AG04450 (cell line): ENCODE results near the gene PROB1. TPM values are rescaled to one million over a fixed set of nuclear protein-coding genes. Genes with fewer than 3 reads are reported as not detected.

ENCODE experiments used
- CTCF ChIA-PET: fragments of 300-600, 350-600 bp; formaldehyde crosslinking; extraction: SDS; loops from one replicate; lab custom pipeline; 2022; ENCODE audit warnings: antibody characterized with exemption, inconsistent platforms; lab: Charles Lee
- POLR2A ChIA-PET: fragments of 350-600 bp; formaldehyde crosslinking; extraction: SDS; loops from one replicate; lab custom pipeline; 2021; ENCODE audit warnings: antibody characterized with exemption, inconsistent platforms; lab: Yijun Ruan, JAX
- DNase-seq: peaks from one replicate; pipeline ENCODE4 v3.0.0-alpha.2; 2011; ENCODE audit warnings: low read depth, low spot score
- H3K27ac ChIP-seq: one replicate; pipeline ENCODE4 v1.5.1; 2012; ENCODE audit warnings: low read depth, low read length, control low read depth
- H3K27me3 ChIP-seq: one replicate; pipeline ENCODE4 v1.6.0; 2012; ENCODE audit warnings: low read length; ENCODE audit not compliant: control insufficient read depth, insufficient read depth
- H3K4me3 ChIP-seq: 2 replicates; pipeline ENCODE4 v1.5.1; 2011; ENCODE audit warnings: mild to moderate bottlenecking, low read depth, low read length, control low read depth
- H3K9me3 ChIP-seq: 2 replicates; pipeline ENCODE4 v1.5.1; 2012; ENCODE audit warnings: low read length; ENCODE audit not compliant: control insufficient read depth, insufficient read depth
- polyA plus RNA-seq: library from polyadenylated mRNA; depleted of rRNA; stranded (reverse); fragments of >200 nt; gene quantifications from 2 replicates; pipeline ENCODE4 v1.2.3, GENCODE V29; 2011
- TF ChIP-seq, protein P1 (sequence below): IDR thresholded peaks from 2 replicates; pipeline ENCODE4 v1.5.1; 2011; ENCODE audit warnings: low read depth, low read length, control low read depth, inconsistent platforms

Gene PROB1
- polyA plus RNA-seq, 1 experiment: 0.19 TPM

- ChIA-PET POLR2A (no interaction called here), CTCF (no interaction called here)
Measured at GRCh38 chr5:139378101-139378825, 16.6 kb downstream of the PROB1 start.

GRCh38 chr5:139377226-139377625 lies 17.7 kb downstream of the PROB1 start:
- ChIA-PET CTCF (no interaction called here), POLR2A (no interaction called here)
- peak overlapping the region; percentile 21 for H3K27ac ChIP-seq
- no peaks in the 10 kb centered on the region; the same call in 1 of the 2 replicates for H3K9me3 ChIP-seq
- H3K27me3 ChIP-seq: no peaks in the 10 kb centered on the region
- no peak overlapping the region for H3K4me3 ChIP-seq
- DNase-seq: no peak
- TF ChIP-seq, protein P1, sequence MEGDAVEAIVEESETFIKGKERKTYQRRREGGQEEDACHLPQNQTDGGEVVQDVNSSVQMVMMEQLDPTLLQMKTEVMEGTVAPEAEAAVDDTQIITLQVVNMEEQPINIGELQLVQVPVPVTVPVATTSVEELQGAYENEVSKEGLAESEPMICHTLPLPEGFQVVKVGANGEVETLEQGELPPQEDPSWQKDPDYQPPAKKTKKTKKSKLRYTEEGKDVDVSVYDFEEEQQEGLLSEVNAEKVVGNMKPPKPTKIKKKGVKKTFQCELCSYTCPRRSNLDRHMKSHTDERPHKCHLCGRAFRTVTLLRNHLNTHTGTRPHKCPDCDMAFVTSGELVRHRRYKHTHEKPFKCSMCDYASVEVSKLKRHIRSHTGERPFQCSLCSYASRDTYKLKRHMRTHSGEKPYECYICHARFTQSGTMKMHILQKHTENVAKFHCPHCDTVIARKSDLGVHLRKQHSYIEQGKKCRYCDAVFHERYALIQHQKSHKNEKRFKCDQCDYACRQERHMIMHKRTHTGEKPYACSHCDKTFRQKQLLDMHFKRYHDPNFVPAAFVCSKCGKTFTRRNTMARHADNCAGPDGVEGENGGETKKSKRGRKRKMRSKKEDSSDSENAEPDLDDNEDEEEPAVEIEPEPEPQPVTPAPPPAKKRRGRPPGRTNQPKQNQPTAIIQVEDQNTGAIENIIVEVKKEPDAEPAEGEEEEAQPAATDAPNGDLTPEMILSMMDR: no peak

More at GRCh38 chr5:139378101-139378825, 16.6 kb downstream of the PROB1 start:
- Histone ChIP-seq H3K27me3 (no peaks in the 10 kb centered on the region), H3K9me3 (no peaks in the 10 kb centered on the region; the same call in 1 of the 2 replicates), H3K4me3 (no peak overlapping the region), H3K27ac (no peak overlapping the region)
- TF ChIP-seq, protein P1: no peak
- no peak for DNase-seq

DNA sequence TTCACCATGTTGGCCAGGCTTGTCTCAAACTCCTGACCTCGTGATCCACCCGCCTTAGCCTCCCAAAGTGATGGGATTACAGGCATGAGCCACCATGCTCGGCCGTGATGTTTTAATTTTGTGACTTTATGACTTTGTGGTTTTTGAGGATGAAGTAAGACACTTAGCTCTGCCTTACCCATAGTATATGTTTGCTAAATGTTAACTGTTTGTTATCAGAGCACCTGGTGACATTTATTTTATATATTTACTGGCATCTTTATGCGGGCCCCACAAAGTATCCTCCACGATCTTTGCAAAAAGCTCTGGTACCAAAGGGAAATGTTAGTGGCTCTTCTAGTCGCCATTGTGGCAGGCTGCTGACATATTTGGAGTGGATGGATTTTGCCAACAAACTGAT lies 18.5 kb downstream of the PROB1 start:
- POLR2A ChIA-PET: no interaction called here
- no peaks in the 10 kb centered on the region; the same call in 1 of the 2 replicates for H3K9me3 ChIP-seq
- no peaks in the 10 kb centered on the region for H3K27me3 ChIP-seq
- DNase-seq: no peak
- no peak overlapping the region for H3K27ac ChIP-seq
- TF ChIP-seq, protein P1: no peak
- no peak overlapping the region for H3K4me3 ChIP-seq
- CTCF ChIA-PET: no interaction called here

DNA sequence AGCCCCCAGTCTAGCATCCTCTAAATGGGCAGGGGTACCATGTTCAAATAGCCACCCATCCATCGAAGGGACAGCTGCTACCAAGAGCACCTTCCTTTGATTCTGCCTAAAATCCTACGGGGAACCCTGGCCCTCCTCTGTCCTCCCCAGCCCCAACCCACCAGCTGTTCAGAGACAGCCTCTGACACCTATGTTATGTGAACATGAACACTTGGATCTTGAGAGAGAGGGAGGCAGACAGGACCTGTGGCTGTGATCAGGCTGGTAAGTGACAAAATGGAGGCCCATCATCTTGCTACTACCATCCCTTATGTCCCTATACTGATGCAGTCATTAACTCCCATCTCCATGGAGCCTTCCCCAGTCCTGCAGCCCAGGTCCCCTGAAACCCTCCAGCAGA lies 20.0 kb downstream of the PROB1 start:
- Histone ChIP-seq H3K27me3 (no peaks in the 10 kb centered on the region), H3K4me3 (no peak overlapping the region), H3K27ac (no peak overlapping the region), H3K9me3 (no peaks in the 10 kb centered on the region; the same call in 1 of the 2 replicates)
- POLR2A ChIA-PET: interaction anchor here (1.4 kb wide), 1 partner anchor 33 kb away, joined by 5 read pairs; the partner anchor contains the start of gene PAIP2
- no peak for DNase-seq
- CTCF ChIA-PET: no interaction called here
- TF ChIP-seq, protein P1: no peak
